Measurements from ENCODE around the gene KIT.

KIT gene

DNA sequence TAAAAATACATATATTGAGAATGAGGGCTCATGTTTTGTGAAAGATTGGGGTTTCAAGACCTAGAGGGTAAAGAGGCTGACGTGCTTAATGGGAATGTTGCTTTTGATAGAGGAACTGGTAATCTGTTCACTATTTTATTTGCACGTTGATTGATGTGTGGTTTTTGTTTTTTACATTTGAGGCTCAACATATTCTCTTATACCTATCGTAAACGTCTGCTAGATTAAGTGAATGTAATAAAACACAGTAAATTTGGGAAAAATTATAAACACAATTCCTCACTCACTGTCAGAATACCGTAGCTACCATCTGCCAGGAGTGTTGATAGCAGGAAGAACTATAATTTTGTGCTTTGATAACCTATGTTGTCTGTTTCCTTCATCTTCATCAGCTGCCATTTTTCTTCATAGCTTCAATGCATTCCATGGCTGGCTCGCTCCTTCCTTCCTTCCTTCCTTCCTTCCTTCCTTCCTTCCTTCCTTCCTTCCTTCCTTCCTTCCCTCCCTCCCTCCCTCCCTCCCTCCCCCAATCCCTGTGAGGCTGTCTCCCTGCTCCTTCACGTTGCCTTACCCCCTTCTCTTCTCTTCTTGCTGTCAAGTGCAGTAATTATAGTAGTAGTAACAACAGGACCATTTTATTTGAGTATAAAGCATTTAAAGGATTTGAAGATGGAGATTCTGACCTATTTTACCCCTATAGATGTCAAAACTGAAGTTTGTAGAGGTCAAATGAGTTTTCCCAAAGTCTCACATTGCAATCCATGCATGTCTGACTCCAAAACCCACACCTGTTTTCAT lies 20.3 kb downstream of the KIT start:
- TF ChIP-seq, protein P1, sequence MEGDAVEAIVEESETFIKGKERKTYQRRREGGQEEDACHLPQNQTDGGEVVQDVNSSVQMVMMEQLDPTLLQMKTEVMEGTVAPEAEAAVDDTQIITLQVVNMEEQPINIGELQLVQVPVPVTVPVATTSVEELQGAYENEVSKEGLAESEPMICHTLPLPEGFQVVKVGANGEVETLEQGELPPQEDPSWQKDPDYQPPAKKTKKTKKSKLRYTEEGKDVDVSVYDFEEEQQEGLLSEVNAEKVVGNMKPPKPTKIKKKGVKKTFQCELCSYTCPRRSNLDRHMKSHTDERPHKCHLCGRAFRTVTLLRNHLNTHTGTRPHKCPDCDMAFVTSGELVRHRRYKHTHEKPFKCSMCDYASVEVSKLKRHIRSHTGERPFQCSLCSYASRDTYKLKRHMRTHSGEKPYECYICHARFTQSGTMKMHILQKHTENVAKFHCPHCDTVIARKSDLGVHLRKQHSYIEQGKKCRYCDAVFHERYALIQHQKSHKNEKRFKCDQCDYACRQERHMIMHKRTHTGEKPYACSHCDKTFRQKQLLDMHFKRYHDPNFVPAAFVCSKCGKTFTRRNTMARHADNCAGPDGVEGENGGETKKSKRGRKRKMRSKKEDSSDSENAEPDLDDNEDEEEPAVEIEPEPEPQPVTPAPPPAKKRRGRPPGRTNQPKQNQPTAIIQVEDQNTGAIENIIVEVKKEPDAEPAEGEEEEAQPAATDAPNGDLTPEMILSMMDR (IDR thresholded peaks at IDR 0.05): no peak

DNA sequence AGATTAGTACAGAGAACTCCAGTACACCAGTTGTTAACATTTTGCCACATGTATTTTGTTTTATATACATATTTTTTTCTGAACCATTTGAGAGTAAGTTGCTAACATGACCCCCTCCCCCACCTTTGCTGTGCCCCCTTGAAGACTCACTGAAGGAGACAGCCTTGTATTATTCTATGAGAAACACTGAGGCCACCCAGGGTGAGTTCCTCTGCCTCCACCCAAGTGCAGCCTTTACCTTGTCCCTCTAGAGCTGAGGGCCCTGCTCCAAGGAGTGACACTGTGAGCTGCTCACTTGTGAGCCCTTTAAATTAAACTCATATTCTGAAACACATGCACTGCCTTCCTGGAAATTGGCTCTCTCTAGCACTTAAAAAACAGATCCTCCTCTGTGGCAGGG lies 21.1 kb downstream of the KIT start:
- TF ChIP-seq, protein P1 (IDR thresholded peaks at IDR 0.05): no peak

DNA sequence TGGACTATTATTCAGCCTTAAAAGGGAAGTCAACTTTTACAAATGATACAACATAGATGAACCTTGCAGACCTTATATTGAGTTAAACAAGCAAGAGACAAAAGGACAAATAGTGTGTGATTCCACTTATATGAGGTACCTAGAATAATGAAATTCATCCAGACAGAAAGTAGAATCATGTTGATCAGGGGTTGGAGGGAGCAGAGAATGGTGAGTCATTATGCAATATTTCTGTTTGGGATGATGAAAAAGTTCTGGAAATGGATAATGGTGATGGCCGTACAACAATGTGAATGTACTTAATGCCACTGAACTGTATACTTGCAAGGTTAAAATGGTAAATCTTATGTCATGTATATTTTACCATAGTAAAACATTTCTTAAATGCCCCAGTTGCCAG lies 22.1 kb downstream of the KIT start:
- TF ChIP-seq, protein P1 (IDR thresholded peaks at IDR 0.05): no peak

DNA sequence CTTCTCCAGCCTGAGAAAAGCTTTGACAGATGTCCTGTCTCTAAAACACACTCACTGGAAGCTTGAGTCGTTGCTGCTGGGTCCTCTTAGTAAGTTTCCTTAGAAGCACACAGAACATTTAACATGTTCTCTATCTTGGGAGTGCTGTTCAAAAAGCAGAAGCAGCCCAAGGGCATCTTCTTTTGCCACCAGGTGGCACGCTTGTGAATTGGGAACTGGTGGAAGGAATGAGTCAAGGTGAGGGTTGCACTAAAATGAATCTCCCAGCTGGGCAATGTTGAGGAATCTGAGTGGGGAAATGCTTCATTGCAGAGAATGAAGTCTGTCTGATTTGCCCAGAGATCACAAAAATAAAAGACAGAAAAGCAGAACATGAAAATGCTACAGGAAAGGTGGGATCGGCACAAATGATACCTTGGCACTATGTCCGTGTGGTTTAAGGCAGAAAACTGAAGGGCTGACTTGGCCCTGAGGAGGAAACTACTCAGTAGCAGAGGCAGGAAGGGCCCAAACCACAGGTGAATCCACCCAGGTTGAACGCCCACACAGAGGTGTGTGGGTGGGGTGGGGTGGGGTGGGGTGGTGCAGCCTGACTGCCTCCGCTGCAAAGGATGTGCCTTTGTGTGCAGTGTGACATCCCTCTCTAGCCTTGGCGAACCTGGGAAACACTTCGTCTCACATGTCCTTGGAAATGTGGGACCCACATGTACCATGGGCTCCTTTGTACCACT lies 26.0 kb downstream of the KIT start:
- TF ChIP-seq, protein P1 (IDR thresholded peaks at IDR 0.05): peak; percentile 66

DNA sequence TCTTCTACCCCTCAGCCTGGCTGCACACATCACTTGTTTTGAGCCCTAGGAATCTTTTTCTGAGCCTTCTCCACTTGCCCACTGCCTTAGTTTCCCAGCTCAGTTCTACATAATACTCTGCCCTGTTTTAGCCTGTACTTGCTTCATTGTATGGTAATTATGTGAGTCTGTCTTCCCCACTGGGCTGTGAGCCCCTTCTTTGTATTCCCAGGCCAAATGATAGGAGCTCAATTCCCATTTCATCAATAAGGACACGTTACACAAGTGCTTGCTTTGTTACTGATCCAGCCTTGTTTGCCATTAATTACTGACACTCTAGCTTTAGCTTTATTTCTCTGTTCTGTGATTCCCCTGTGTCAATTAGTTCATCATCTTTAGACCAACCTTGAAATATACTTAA lies 28.1 kb downstream of the KIT start:
- TF ChIP-seq, protein P1 (IDR thresholded peaks at IDR 0.05): no peak

DNA sequence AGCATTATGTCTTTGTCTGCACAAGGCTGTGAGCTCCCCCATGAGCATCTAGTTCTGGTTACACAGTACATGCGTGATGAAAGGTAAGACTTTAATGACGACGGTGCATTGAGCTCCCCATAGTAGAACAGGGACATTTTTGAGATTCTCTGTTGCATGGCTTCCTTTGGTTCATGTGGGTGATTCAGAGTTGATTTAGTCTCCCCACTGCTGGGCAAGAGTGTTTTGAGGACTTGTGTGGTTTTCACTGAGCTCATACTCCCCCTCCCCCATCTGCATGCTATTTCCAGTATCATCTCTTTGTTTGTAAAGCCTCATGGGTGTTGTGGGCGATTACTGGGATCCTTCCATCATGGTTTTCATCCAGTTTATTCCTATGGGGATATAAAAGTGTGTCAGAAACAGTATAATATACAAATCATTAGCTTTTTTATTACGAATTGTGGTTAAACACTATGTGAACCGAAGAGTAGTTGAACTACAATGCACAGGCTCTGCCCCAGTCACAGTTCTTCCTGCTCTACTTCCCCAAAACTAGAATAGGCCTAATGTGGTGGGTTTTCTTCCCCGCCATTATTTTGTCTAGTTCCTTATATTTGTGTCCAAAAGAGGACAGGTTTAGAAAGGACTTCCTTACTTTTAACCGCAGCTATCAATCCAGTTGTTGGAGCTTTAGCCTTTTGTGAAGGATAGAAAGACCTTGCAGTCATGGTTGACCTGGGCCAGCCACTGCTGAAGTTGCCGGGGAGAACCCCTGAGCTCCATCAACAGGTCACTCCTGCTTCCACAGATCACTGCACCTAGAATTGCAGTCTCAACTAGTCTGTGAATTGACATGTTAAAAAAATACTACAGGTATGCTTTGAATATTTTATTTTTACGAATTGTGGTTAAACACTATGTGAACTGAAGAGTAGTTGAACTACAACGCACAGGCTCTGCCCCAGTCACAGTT lies 30.4 kb downstream of the KIT start:
- TF ChIP-seq, protein P1 (IDR thresholded peaks at IDR 0.05): no peak

DNA sequence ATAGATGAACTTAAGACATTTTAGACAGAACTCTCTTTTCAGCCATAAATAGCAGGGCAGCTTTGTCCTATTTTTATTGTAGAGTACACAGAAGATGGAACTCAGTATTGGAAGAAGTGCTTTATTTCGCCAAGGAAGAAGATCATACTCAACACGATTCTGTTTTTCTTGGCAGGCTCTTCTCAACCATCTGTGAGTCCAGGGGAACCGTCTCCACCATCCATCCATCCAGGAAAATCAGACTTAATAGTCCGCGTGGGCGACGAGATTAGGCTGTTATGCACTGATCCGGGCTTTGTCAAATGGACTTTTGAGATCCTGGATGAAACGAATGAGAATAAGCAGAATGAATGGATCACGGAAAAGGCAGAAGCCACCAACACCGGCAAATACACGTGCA lies 37.6 kb downstream of the KIT start:
- TF ChIP-seq, protein P1 (IDR thresholded peaks at IDR 0.05): no peak

Data from LNCAP (cell line).